HL-60 (cell line): ENCODE data around the gene SLC15A1.

ENCODE experiments used
- CTCF ChIP-seq: IDR thresholded peaks from one replicate; pipeline ENCODE4 v1.5.1; 2011; ENCODE audit warnings: low read length, control low read depth, inconsistent platforms; ENCODE audit not compliant: insufficient read depth
- GABPA ChIP-seq: IDR thresholded peaks from 2 replicates; pipeline ENCODE4 v1.6.1; 2012; ENCODE audit warnings: low read depth
- POLR2AphosphoS5 ChIP-seq: IDR thresholded peaks from 2 replicates; pipeline ENCODE4 v1.6.1; 2012; ENCODE audit warnings: low read depth
- REST ChIP-seq: IDR thresholded peaks from 2 replicates; pipeline ENCODE4 v1.6.1; 2012; ENCODE audit warnings: low read depth; ENCODE audit not compliant: insufficient replicate concordance
- SPI1 ChIP-seq: IDR thresholded peaks from 2 replicates; pipeline ENCODE4 v1.6.1; 2012; ENCODE audit warnings: low read depth, mild to moderate bottlenecking, borderline replicate concordance

- no peak for TF ChIP-seq CTCF
- TF ChIP-seq POLR2AphosphoS5: no peak
- no peak for TF ChIP-seq SPI1
- TF ChIP-seq REST: no peak
- no peak for TF ChIP-seq GABPA
Measured at GRCh38 chr13:98681049-98681448, 71.4 kb downstream of the SLC15A1 start.
